Epithelial cell of proximal tubule (primary cell): ENCODE results near the gene OLFM3. TPM values are rescaled to one million over a fixed set of nuclear protein-coding genes. Genes with fewer than 3 reads are reported as not detected.
A peak's percentile ranks its signal among the peaks of the same experiment; 100 is the strongest.

Source experiments
- DNase-seq: peaks from one replicate; pipeline ENCODE4 v3.0.0-alpha.2; 2011; ENCODE audit warnings: low read depth
- H3K4me3 ChIP-seq: 2 replicates; pipeline ENCODE4 v1.5.1; 2011; ENCODE audit warnings: low read depth, mild to moderate bottlenecking, low read length
- CTCF ChIP-seq: conservative IDR thresholded peaks from 2 replicates; pipeline ENCODE4 v1.5.1; 2012; ENCODE audit warnings: low read depth, mild to moderate bottlenecking, low read length
- total RNA-seq: library from RNA; depleted of rRNA; stranded (reverse); fragments of >200 nt; gene quantifications from 2 replicates; pipeline ENCODE4 v1.2.3, GENCODE V29; 2015

The OLFM3 gene
- total RNA-seq, 1 donor from 2014 or later, result not detected

- no peak overlapping the region for H3K4me3 ChIP-seq
- DNase-seq, result no peak
- no peak for TF ChIP-seq CTCF
Measured at GRCh38 chr1:101797722-101798121, 199.0 kb downstream of the OLFM3 start.

GRCh38 chr1:101781201-101781831 is 215.4 kb downstream of the OLFM3 start:
- no peak overlapping the region for H3K4me3 ChIP-seq
- TF ChIP-seq CTCF, result no peak
- no peak for DNase-seq

DNA sequence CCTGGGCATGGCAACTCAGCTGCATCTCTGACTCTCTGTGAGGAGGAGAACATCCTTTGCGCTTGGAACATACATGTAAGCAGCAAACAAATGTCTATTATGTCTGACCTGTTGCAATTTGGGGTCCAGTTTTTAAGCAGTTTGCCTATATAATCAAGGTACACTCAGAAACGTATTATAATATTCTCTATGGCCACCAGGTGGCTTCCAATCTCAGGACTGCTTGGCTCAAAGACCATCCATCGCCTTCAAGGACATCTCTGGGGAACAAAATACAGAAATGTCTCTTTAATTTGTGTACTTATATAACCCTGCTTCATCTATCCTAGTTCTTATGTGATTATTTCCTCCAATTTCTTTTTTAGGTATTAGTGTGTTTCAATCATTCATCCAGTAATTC is 227.2 kb downstream of the OLFM3 start:
- TF ChIP-seq CTCF, result peak; percentile 55
- no peak for DNase-seq
- H3K4me3 ChIP-seq, result no peak overlapping the region

DNA sequence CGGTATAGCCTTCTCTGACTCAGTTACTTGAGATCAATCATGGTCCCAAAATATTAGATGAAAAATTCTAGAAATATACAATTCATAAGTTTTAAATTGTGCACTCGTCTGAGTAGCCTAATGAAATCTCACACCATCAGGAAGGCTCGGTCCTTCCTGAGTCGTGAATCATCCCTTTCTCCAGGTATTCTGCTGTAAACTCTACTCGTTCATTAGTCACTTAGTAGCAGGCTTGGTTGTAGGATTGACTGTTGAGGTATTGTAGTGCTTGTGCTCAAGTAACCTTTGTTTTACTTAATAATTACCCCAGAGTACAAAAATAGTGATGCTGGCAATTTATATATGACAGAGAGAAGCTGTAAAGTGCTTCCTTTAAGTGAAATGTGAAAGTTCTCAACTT is 238.7 kb downstream of the OLFM3 start:
- no peak for DNase-seq
- no peak overlapping the region for H3K4me3 ChIP-seq
- no peak for TF ChIP-seq CTCF

GRCh38 chr1:101756411-101756810 is 240.3 kb downstream of the OLFM3 start:
- no peak for TF ChIP-seq CTCF
- no peak for DNase-seq
- H3K4me3 ChIP-seq, result no peak overlapping the region
